Mesodermal cell (in vitro differentiated cells): Measurements from ENCODE around the gene BCOR.

ENCODE experiments used
- H3K27ac ChIP-seq: 2 replicates; pipeline ENCODE4 v1.7.0; 2013; ENCODE audit warnings: mild to moderate bottlenecking, low read depth, low read length, moderate library complexity; ENCODE audit not compliant: severe bottlenecking
- H3K36me3 ChIP-seq: 2 replicates; pipeline ENCODE4 v1.7.1; 2013; ENCODE audit warnings: mild to moderate bottlenecking, low read length, moderate library complexity; ENCODE audit not compliant: control insufficient read depth, insufficient read depth
- H3K4me1 ChIP-seq: one replicate; pipeline ENCODE4 v1.7.1; 2013; ENCODE audit warnings: mild to moderate bottlenecking, low read length; ENCODE audit not compliant: insufficient read depth, control insufficient read depth, poor library complexity, severe bottlenecking
- H3K4me3 ChIP-seq: 2 replicates; pipeline ENCODE4 v1.7.0; 2013; ENCODE audit warnings: low read length, control low read depth, mild to moderate bottlenecking; ENCODE audit not compliant: insufficient read depth, poor library complexity, severe bottlenecking; ENCODE audit errors: extremely low read depth
- H3K9me3 ChIP-seq: 2 replicates; pipeline ENCODE4 v1.7.1; 2013; ENCODE audit warnings: mild to moderate bottlenecking, low read length, moderate library complexity; ENCODE audit not compliant: control insufficient read depth
- WGBS, 2 experiments: methylation state at CpG; one replicate each; pipeline ENCODE4 v1.1.5; 2013; ENCODE audit warnings: missing lambda C conversion rate in 2 of 2; ENCODE audit not compliant: insufficient coverage in 2 of 2; 5-methylcytosine and 5-hydroxymethylcytosine counted together

Gene BCOR

GRCh38 chrX:40096395-40097091 lies 1.2 kb downstream of the BCOR start:
- Histone ChIP-seq H3K27ac (no peak overlapping the region), H3K4me1 (peaks cover 20% of the 10 kb centered on the region), H3K4me3 (peak overlapping the region; percentile 55), H3K36me3 (no peaks in the 10 kb centered on the region), H3K9me3 (no peaks in the 10 kb centered on the region)
- 0% methylated on average over 10 to 20 of the region's 66 CpGs for WGBS, 2 experiments

- Histone ChIP-seq H3K4me1 (peaks cover 17% of the 10 kb centered on the region), H3K27ac (no peak overlapping the region), H3K36me3 (no peaks in the 10 kb centered on the region)
These were observed 2.0 kb downstream of the BCOR start for GRCh38 chrX:40095583-40096394.

GRCh38 chrX:40094900-40095582 lies 2.7 kb downstream of the BCOR start:
- Histone ChIP-seq H3K4me3 (peak overlapping the region; percentile 55), H3K4me1 (peaks cover 12% of the 10 kb centered on the region), H3K27ac (no peak overlapping the region), H3K9me3 (no peaks in the 10 kb centered on the region), H3K36me3 (no peaks in the 10 kb centered on the region)
- WGBS, 2 experiments: 0 to 1% methylated on average over 3 to 23 of the region's 33 CpGs

More at GRCh38 chrX:40095583-40096394, 2.0 kb downstream of the BCOR start:
- H3K4me3 ChIP-seq: peak overlapping the region; percentile 55
- H3K9me3 ChIP-seq: no peaks in the 10 kb centered on the region
- WGBS, 2 experiments: 0% methylated on average over 9 of the region's 80 CpGs; no CpG with 5 or more reads in 1 of the 2 experiments

GRCh38 chrX:40094041-40094899 lies 3.5 kb downstream of the BCOR start:
- Histone ChIP-seq H3K9me3 (no peaks in the 10 kb centered on the region), H3K4me1 (peaks cover 8% of the 10 kb centered on the region), H3K36me3 (no peaks in the 10 kb centered on the region), H3K27ac (no peak overlapping the region), H3K4me3 (peak overlapping the region; percentile 55)
- 0% methylated on average over 17 to 26 of the region's 76 CpGs for WGBS, 2 experiments

- 0% methylated on average over 2 of the region's 10 CpGs; no CpG with 5 or more reads in 1 of the 2 experiments for WGBS, 2 experiments
- H3K27ac ChIP-seq: no peak overlapping the region
These were observed 4.2 kb downstream of the BCOR start for GRCh38 chrX:40093586-40093985.

GRCh38 chrX:40092808-40093435 lies 4.8 kb downstream of the BCOR start:
- Histone ChIP-seq H3K27ac (no peak overlapping the region), H3K36me3 (no peaks in the 10 kb centered on the region), H3K4me3 (no peak overlapping the region), H3K4me1 (peaks cover 17% of the 10 kb centered on the region), H3K9me3 (no peaks in the 10 kb centered on the region)
- 3 to 10% methylated on average over 3 to 4 of the region's 9 CpGs for WGBS, 2 experiments

More at GRCh38 chrX:40093586-40093985, 4.2 kb downstream of the BCOR start:
- H3K4me3 ChIP-seq: peak overlapping the region; percentile 55
- H3K4me1 ChIP-seq: peaks cover 14% of the 10 kb centered on the region
- no peaks in the 10 kb centered on the region for H3K9me3 ChIP-seq
- no peaks in the 10 kb centered on the region for H3K36me3 ChIP-seq

GRCh38 chrX:40091691-40092421 lies 5.9 kb downstream of the BCOR start:
- 6 to 11% methylated on average over 14 of the region's 70 CpGs for WGBS, 2 experiments
- H3K36me3 ChIP-seq: no peaks in the 10 kb centered on the region
- peak overlapping the region; percentile 5 for H3K4me3 ChIP-seq
- peaks cover 25% of the 10 kb centered on the region for H3K4me1 ChIP-seq
- no peaks in the 10 kb centered on the region for H3K9me3 ChIP-seq
- no peak overlapping the region for H3K27ac ChIP-seq

- Histone ChIP-seq H3K36me3 (no peaks in the 10 kb centered on the region), H3K4me3 (peak overlapping the region; percentile 3), H3K4me1 (peaks cover 30% of the 10 kb centered on the region), H3K9me3 (no peaks in the 10 kb centered on the region), H3K27ac (no peak overlapping the region)
- WGBS, 2 experiments: no CpG with 5 or more reads among the region's 7 CpGs
These were observed 6.8 kb downstream of the BCOR start for GRCh38 chrX:40090961-40091360.

GRCh38 chrX:40090050-40090804 lies 7.5 kb downstream of the BCOR start:
- peaks cover 34% of the 10 kb centered on the region for H3K4me1 ChIP-seq

More at GRCh38 chrX:40090050-40090804, 7.5 kb downstream of the BCOR start:
- whole genome bisulfite sequencing, 2 experiments: 0% methylated on average over 8 of the region's 63 CpGs
- H3K9me3 ChIP-seq: no peaks in the 10 kb centered on the region
- H3K36me3 ChIP-seq: no peaks in the 10 kb centered on the region
- no peak overlapping the region for H3K27ac ChIP-seq
- peak overlapping the region; percentile 22 for H3K4me3 ChIP-seq
